Inferior parietal cortex (tissue), 1 donor: ENCODE measurements around the gene ERBB4.

Experiments
- DNase-seq: peaks from one replicate; pipeline ENCODE4 v3.0.0-alpha.2; 2016; ENCODE audit errors: extremely low spot score

Gene ERBB4

GRCh38 chr2:211931314-211931713, 607.3 kb downstream of the ERBB4 start:
- no peak for DNase-seq

GRCh38 chr2:211930331-211930730, 608.3 kb downstream of the ERBB4 start:
- no peak for DNase-seq

GRCh38 chr2:211928201-211928600, 610.4 kb downstream of the ERBB4 start:
- DNase-seq: no peak

GRCh38 chr2:211923019-211923418, 615.6 kb downstream of the ERBB4 start:
- no peak for DNase-seq

- DNase-seq: no peak
Measured at GRCh38 chr2:211903961-211904360, 634.6 kb downstream of the ERBB4 start.

- no peak for DNase-seq
Measured at GRCh38 chr2:211901226-211901846, 637.3 kb downstream of the ERBB4 start.

- no peak for DNase-seq
Measured at GRCh38 chr2:211900518-211900917, 638.1 kb downstream of the ERBB4 start.

- DNase-seq: no peak
Measured at GRCh38 chr2:211900000-211900399, 638.6 kb downstream of the ERBB4 start.

GRCh38 chr2:211898702-211899101, 639.9 kb downstream of the ERBB4 start:
- no peak for DNase-seq

GRCh38 chr2:211881449-211881848, 657.2 kb downstream of the ERBB4 start:
- DNase-seq: no peak

- no peak for DNase-seq
Measured at GRCh38 chr2:211879323-211879722, 659.3 kb downstream of the ERBB4 start.

- no peak for DNase-seq
Measured at GRCh38 chr2:211877061-211877460, 661.5 kb downstream of the ERBB4 start.

GRCh38 chr2:211875488-211875887, 663.1 kb downstream of the ERBB4 start:
- no peak for DNase-seq

- no peak for DNase-seq
Measured at GRCh38 chr2:211868996-211869533, 669.5 kb downstream of the ERBB4 start.

GRCh38 chr2:211867845-211868451, 670.7 kb downstream of the ERBB4 start:
- no peak for DNase-seq

GRCh38 chr2:211864328-211864727, 674.3 kb downstream of the ERBB4 start:
- no peak for DNase-seq

- no peak for DNase-seq
Measured at GRCh38 chr2:211860224-211860623, 678.4 kb downstream of the ERBB4 start.

GRCh38 chr2:211854832-211855231, 683.8 kb downstream of the ERBB4 start:
- DNase-seq: no peak

- DNase-seq: no peak
Measured at GRCh38 chr2:211846714-211847113, 691.9 kb downstream of the ERBB4 start.

- DNase-seq: no peak
Measured at GRCh38 chr2:211846036-211846400, 692.6 kb downstream of the ERBB4 start.

- DNase-seq: no peak
Measured at GRCh38 chr2:211845338-211846035, 693.1 kb downstream of the ERBB4 start.

GRCh38 chr2:211837706-211838105, 700.9 kb downstream of the ERBB4 start:
- DNase-seq: no peak

GRCh38 chr2:211837206-211837605, 701.4 kb downstream of the ERBB4 start:
- no peak for DNase-seq
